A549 (cell line): ENCODE results near the gene IRX4.

ENCODE experiments used
- JUN ChIP-seq, 2 experiments: fragments of >200 bp; sonication (Bioruptor Twin); formaldehyde crosslinking; IDR thresholded peaks; 2 replicates in 1 of 2; 3 replicates in 1 of 2; pipeline ENCODE4 v1.6.1; 2016 to 2017
- MAX ChIP-seq: IDR thresholded peaks from 2 replicates; pipeline ENCODE4 v1.6.1; 2012
- POLR2A ChIP-seq: IDR thresholded peaks from 2 replicates; pipeline ENCODE4 v1.6.1; 2012; ENCODE audit warnings: mild to moderate bottlenecking, low read length

GRCh38 chr5:1880377-1881025 is 2.2 kb downstream of the IRX4 start:
- TF ChIP-seq POLR2A (no peak), JUN (IDR thresholded peaks at IDR 0.05) (no peak), MAX (no peak)
